ENCODE data around the gene SDF2. TPM values are rescaled to one million over a fixed set of nuclear protein-coding genes. Genes with fewer than 3 reads are reported as not detected.

Gene SDF2
- total and polyA plus RNA-seq, 9 of the 15 experiments (the other 6 are each of a cell fraction or from before 2014, with no cell fraction given) = 41.2 to 132 (median 65.6) TPM

GRCh38 chr17:28644787-28645575, 16.7 kb downstream of the SDF2 start, which contains the start of gene BLTP2 (continued):
- TF ChIP-seq, protein P1, sequence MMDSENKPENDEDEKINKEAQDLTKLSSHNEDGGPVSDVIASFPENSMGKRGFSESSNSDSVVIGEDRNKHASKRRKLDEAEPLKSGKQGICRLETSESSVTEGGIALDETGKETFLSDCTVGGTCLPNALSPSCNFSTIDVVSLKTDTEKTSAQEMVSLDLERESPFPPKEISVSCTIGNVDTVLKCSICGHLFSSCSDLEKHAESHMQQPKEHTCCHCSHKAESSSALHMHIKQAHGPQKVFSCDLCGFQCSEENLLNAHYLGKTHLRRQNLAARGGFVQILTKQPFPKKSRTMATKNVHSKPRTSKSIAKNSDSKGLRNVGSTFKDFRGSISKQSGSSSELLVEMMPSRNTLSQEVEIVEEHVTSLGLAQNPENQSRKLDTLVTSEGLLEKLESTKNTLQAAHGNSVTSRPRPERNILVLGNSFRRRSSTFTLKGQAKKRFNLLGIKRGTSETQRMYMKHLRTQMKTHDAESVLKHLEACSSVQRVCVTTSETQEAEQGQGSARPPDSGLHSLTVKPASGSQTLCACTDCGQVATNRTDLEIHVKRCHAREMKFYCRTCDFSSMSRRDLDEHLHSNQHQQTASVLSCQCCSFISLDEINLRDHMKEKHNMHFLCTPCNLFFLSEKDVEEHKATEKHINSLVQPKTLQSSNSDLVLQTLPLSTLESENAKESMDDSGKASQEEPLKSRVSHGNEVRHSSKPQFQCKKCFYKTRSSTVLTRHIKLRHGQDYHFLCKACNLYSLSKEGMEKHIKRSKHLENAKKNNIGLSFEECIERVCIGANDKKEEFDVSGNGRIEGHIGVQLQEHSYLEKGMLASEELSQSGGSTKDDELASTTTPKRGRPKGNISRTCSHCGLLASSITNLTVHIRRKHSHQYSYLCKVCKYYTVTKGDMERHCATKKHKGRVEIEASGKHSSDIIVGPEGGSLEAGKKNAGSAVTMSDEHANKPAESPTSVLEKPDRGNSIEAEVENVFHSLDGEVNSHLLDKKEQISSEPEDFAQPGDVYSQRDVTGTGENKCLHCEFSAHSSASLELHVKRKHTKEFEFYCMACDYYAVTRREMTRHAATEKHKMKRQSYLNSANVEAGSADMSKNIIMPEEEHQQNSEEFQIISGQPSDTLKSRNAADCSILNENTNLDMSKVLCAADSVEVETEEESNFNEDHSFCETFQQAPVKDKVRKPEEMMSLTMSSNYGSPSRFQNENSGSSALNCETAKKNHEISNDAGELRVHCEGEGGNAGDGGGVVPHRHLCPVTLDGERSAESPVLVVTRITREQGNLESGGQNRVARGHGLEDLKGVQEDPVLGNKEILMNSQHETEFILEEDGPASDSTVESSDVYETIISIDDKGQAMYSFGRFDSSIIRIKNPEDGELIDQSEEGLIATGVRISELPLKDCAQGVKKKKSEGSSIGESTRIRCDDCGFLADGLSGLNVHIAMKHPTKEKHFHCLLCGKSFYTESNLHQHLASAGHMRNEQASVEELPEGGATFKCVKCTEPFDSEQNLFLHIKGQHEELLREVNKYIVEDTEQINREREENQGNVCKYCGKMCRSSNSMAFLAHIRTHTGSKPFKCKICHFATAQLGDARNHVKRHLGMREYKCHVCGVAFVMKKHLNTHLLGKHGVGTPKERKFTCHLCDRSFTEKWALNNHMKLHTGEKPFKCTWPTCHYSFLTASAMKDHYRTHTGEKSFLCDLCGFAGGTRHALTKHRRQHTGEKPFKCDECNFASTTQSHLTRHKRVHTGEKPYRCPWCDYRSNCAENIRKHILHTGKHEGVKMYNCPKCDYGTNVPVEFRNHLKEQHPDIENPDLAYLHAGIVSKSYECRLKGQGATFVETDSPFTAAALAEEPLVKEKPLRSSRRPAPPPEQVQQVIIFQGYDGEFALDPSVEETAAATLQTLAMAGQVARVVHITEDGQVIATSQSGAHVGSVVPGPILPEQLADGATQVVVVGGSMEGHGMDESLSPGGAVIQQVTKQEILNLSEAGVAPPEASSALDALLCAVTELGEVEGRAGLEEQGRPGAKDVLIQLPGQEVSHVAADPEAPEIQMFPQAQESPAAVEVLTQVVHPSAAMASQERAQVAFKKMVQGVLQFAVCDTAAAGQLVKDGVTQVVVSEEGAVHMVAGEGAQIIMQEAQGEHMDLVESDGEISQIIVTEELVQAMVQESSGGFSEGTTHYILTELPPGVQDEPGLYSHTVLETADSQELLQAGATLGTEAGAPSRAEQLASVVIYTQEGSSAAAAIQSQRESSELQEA (IDR thresholded peaks at IDR 0.05; ENCODE audit: low read depth) = no peak
- TF ChIP-seq, protein P2, sequence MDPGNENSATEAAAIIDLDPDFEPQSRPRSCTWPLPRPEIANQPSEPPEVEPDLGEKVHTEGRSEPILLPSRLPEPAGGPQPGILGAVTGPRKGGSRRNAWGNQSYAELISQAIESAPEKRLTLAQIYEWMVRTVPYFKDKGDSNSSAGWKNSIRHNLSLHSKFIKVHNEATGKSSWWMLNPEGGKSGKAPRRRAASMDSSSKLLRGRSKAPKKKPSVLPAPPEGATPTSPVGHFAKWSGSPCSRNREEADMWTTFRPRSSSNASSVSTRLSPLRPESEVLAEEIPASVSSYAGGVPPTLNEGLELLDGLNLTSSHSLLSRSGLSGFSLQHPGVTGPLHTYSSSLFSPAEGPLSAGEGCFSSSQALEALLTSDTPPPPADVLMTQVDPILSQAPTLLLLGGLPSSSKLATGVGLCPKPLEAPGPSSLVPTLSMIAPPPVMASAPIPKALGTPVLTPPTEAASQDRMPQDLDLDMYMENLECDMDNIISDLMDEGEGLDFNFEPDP (CRISPR knock-in tag; IDR thresholded peaks at IDR 0.05) = no peak
- TF ChIP-seq MXI1 (IDR thresholded peaks at IDR 0.05; ENCODE audit: low read depth, low read length) (peak; percentile 76), ZNF778 (CRISPR knock-in tag; IDR thresholded peaks at IDR 0.05) (no peak), ZBTB43 (CRISPR knock-in tag; IDR thresholded peaks at IDR 0.05) (no peak), GTF2E2 (tag; IDR thresholded peaks at IDR 0.05) (no peak), EGR1 (conservative IDR thresholded peaks at IDR 0.05) (peak; percentile 16; the same call in 1 of the 2 replicates), BRCA1 (IDR thresholded peaks at IDR 0.05) (no peak), BRCA1 (CRISPR knock-in tag; IDR thresholded peaks at IDR 0.05) (no peak)
- TF ChIP-seq, protein P3, sequence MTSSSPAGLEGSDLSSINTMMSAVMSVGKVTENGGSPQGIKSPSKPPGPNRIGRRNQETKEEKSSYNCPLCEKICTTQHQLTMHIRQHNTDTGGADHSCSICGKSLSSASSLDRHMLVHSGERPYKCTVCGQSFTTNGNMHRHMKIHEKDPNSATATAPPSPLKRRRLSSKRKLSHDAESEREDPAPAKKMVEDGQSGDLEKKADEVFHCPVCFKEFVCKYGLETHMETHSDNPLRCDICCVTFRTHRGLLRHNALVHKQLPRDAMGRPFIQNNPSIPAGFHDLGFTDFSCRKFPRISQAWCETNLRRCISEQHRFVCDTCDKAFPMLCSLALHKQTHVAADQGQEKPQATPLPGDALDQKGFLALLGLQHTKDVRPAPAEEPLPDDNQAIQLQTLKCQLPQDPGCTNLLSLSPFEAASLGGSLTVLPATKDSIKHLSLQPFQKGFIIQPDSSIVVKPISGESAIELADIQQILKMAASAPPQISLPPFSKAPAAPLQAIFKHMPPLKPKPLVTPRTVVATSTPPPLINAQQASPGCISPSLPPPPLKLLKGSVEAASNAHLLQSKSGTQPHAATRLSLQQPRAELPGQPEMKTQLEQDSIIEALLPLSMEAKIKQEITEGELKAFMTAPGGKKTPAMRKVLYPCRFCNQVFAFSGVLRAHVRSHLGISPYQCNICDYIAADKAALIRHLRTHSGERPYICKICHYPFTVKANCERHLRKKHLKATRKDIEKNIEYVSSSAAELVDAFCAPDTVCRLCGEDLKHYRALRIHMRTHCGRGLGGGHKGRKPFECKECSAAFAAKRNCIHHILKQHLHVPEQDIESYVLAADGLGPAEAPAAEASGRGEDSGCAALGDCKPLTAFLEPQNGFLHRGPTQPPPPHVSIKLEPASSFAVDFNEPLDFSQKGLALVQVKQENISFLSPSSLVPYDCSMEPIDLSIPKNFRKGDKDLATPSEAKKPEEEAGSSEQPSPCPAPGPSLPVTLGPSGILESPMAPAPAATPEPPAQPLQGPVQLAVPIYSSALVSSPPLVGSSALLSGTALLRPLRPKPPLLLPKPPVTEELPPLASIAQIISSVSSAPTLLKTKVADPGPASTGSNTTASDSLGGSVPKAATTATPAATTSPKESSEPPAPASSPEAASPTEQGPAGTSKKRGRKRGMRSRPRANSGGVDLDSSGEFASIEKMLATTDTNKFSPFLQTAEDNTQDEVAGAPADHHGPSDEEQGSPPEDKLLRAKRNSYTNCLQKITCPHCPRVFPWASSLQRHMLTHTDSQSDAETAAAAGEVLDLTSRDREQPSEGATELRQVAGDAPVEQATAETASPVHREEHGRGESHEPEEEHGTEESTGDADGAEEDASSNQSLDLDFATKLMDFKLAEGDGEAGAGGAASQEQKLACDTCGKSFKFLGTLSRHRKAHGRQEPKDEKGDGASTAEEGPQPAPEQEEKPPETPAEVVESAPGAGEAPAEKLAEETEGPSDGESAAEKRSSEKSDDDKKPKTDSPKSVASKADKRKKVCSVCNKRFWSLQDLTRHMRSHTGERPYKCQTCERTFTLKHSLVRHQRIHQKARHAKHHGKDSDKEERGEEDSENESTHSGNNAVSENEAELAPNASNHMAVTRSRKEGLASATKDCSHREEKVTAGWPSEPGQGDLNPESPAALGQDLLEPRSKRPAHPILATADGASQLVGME (CRISPR knock-in tag; IDR thresholded peaks at IDR 0.05) = peak; percentile 43; the same call in 1 of the 2 replicates
